Limb (tissue), 2 donors: ENCODE data around the gene POFUT2.

ENCODE experiments used
- DNase-seq, 2 donors: peaks; one replicate each; pipeline ENCODE4 v3.0.0-alpha.2; 2016; ENCODE audit errors: extremely low spot score in 2 of 2

The POFUT2 gene

DNA sequence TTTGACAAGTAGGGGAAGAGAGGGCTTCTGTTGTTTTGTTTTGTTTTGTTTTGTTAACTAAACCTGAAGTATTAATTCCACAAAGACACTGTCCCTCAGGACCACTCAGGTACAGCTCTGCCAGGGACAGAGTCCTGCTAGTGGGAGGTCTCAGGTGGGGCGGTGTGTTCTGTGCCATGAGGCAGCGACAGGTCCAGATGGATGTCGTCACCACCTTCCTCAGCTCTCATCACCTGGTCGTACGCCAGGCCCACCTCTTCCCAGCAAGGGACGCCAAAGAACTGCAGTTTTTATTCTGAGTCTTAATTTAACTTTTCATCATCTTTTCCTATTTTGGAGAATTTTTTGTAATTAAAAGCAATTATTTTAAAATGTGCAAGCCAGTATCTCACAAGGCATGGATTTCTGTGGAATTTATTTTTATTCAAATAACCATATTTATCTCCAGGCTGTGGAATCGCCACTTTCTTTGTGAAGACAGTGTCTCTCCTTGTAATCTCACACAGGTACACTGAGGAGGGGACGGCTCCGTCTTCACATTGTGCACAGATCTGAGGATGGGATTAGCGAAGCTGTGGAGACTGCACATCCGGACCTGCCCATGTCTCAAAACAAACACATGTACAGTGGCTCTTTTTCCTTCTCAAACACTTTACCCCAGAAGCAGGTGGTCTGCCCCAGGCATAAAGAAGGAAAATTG, 62.5 kb downstream of the POFUT2 start:
- DNase-seq, result no peak

DNA sequence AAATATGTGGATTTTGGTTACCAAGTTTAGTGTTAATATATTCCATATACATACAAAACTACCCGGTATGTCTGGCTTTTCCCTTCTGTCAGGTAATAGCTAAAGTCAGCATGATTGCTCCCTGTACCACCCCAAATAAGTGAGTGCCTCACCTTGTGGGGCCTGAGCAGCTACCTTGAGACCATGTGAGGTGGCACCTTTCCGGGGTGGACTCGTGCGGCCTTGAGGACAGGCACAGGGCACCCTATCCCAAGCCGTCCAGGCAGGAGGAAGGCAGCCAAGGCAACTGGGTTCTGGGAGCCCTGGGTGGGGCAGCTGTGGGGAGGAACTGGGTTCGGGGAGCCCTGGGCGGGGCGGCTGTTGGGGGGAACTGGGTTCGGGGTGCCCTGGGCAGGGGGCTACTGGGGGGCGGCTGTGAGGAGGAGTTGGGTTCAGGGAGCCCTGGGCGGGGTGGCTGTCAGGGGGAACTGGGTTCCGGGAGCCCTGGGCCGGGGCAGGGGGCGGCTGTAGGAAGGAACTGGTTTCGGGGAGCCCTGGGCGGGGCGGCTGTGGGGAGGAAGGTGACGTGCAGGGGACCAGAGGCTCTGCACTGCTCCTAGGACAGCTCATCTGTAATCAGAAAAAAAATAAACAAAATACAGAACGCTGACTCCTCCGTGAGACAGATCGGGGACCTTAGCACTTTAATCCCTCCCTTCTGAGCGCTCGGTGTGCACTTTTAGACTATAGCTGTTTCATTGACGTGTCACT, 63.3 kb downstream of the POFUT2 start:
- peak in 1 of 2 donors; percentile 51 for DNase-seq

DNA sequence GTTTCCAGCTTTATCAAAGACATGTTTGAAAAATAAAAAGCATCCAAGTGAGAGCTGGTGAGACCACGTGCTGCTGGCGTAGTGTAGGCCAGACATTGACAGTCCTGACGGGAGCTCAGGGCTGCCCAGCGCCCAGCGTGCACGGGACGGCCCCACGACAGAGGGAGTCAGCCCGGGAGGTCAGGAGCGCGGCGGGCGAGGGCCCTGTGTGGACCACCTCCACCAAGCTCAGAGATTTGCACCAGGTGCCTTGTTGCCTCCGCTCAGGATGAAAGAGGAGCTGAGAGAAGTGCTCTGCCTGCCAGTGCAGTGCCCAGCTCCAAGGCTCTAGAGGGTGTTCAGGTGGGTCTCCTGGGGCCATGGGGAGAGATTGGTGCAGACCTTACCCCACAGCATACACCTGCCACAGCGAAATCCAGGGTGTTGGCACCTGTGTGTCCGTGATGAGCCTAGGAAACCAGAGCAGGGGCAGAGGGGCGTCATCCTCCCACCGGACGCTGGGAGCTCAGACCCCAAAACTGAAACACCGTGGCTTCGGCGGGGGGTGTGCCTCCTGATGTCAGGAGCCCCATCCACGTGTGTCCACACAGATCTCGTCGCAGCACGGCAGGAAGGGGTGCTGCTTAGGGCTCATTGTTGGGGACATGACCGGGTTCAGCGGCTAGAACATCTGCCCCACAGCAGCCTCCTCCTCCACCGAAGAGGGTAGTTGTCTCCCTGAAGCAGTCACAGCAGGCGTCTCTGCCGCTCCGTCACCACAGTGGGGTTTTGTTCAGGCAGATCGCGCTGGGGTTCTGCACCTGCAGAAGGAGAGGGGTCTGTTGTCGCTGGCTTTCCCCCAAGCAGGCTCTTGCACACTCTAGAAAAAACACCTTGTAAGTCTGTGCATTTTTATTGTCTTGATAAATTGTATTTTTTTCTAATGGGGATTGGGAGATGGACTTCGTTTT, 64.2 kb downstream of the POFUT2 start:
- DNase-seq, result no peak

DNA sequence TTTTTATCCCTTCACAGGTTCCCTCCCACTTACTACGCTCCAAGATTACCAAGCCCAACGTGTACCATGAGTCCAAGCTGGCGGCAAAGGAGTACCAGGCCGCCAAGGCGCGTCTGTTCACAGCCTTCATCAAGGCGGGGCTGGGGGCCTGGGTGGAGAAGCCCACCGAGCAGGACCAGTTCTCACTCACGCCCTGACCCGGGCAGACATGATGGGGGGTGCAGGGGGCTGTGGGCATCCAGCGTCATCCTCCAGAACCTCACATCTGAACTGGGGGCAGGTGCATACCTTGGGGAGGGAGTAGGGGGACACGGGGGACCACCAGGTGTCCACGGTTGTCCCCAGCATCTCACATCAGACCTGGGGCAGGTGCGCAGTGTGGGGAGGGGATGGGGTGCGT, 65.7 kb downstream of the POFUT2 start:
- no peak for DNase-seq

DNA sequence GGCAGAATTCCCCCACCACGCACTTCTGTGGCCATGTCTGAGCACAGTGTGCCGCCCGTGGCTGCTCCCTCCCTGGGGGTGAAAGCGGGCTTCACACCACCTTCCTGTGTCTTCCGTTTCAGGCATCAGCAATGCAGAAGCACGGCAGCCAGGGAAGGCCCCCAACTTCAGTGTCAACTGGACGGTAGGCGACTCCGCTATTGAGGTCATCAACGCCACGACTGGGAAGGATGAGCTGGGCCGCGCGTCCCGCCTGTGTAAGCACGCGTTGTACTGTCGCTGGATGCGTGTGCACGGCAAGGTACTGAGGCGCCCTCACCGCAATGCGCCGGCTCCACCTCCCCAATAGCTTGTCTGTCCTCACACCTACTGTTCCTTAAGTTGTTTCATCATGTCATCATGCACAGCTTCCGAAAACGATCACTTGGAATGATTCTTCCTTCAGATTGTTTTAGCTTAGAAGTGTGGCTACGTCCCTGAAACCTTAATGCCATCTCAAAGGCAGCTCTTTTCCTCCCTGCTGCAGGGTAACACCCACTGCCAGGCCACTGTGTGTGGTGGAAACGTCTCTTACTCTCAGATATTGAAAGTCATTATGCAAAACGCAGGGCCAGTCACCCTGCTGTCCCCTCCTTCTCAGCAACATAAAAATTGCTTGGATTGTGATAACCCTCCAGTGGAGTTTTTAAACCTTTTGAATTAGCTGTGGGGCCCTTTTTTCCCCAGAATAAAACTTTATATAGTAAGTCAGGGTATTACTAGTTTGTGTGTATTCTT, 66.8 kb downstream of the POFUT2 start:
- no peak for DNase-seq

DNA sequence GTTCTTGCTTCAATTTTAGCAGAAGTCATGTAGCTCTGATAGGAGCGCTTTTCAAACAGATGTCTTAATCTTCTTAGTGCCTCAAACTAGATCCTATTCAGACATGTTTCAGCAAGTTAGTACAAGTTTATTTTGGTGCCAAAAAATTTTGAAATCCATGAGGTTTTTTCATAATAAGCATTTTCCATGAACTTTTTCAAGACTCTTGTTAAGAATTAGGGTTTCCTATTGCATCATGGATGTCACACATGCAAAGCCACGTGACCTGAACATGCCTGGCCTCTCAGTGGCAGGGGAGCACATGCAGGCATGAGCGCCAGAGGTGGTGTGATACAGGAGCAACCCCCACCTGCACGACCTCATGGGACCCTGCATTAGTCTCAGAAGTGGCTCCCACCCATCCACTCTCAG, 67.6 kb downstream of the POFUT2 start:
- no peak for DNase-seq

DNA sequence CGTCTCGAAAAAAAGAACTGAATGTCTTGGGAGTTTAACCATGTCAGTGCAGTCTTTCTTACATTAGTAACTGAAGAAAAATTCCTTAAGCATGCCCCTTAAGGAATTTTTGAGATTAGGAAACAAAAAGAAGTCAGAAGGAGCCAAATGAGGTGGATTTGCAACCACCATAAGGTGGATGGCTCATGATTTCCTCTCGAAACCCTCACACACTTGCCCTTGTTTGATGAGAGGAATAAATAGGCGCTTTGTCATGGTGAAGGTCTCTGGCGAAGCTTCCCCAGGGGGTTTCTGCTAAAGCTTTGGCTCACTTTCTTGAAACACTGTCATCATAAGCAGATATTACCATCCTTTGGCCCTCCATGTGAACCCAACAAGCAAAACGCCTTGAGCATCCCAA, 68.2 kb downstream of the POFUT2 start:
- DNase-seq, result no peak

DNA sequence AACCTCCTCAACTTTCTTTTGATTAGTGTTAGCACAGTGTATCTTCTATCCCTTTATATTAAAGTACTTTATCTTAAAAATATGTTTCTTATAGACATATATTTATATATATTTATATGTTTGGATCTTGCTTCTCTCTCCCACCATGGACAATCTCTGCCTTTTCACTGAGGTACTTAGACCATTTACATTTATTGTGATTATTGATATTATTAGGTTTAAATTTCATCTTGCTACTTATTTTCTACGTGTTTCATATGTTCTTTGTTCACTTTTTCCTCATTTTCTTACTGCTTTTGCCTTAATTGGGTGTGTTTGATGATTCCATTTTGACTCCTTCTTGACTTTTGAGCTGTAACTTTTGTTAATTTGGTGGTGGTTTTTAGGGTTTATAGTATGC, 70.7 kb downstream of the POFUT2 start:
- no peak for DNase-seq

DNA sequence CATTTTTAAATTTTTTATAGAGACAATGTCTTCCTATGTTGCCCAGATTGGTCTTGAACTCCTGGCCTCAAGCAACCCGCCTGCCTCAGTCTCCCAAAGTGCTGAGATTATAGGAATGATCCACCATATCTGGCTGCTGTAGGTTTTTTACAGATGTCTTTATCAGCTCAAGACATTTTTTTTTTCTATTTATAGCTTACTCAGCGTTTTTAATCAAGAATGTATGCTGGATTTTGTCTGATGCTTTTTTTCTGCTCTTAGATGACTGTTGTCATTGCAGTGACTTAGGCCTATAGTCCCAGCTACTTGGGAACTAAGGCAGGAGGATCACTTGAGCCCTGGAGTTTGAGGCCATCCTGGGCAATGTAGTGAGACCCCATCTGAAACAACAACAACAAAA, 72.5 kb downstream of the POFUT2 start:
- DNase-seq, result no peak
